Lower lobe of right lung (tissue), 2 donors: ENCODE measurements around the gene KIAA0513. TPM values are rescaled to one million over a fixed set of nuclear protein-coding genes. Genes with fewer than 3 reads are reported as not detected.

Experiments used
- ATAC-seq, 2 donors: fragments of 200-7000 bp; cut with Tn5 transposase; one replicate each; pipeline ENCODE4 v1.9.1; 2020 to 2022; ENCODE audit warnings: mild to moderate bottlenecking in 2 of 2, moderate library complexity in 2 of 2
- DNase-seq: peaks from one replicate; pipeline ENCODE4 v3.0.0-alpha.2; 2020
- H3K27ac ChIP-seq: fragments of 200-600 bp; one replicate; pipeline ENCODE4 v1.8.0; 2022
- H3K27me3 ChIP-seq: fragments of 200-600 bp; one replicate; pipeline ENCODE4 v1.8.0; 2022; ENCODE audit warnings: low read depth
- H3K36me3 ChIP-seq: fragments of 200-600 bp; one replicate; pipeline ENCODE4 v1.8.0; 2022; ENCODE audit warnings: mild to moderate bottlenecking
- H3K4me1 ChIP-seq: fragments of 200-600 bp; one replicate; pipeline ENCODE4 v1.8.0; 2022
- H3K4me3 ChIP-seq: fragments of 200-600 bp; one replicate; pipeline ENCODE4 v1.8.0; 2022; ENCODE audit warnings: mild to moderate bottlenecking
- H3K9me3 ChIP-seq: fragments of 200-600 bp; one replicate; pipeline ENCODE4 v1.8.0; 2022
- CTCF ChIP-seq: fragments of 200-600 bp; IDR thresholded peaks from one replicate; pipeline ENCODE4 v1.8.0; 2022; ENCODE audit warnings: antibody characterized with exemption, mild to moderate bottlenecking
- intact Hi-C: fragments of 100-400 bp; cut with DNase I; formaldehyde crosslinking; loops from one replicate; pipeline ENCODE4 v1.11.0; 2022
- total RNA-seq: library from RNA; stranded (reverse); fragmentation: NEBNext Ultra II Directional; extraction: Animal tissue kit (Norgen Biotek cat#: 25700); gene quantifications from one replicate; pipeline ENCODE4 v1.2.1, GENCODE V29; 2021
- donor health status: DM: no; HTN: yes; CAD: no; lungs with severe emphysema.

Gene KIAA0513
- total RNA-seq, 1 donor from 2014 or later: 31.1 TPM

GRCh38 chr16:85137323-85138072 is 109.9 kb downstream of the KIAA0513 start:
- ATAC-seq: peak; percentile 93 to 95
- TF ChIP-seq CTCF: no peak
- Histone ChIP-seq H3K4me3 (peak overlapping the region; percentile 49), H3K27me3 (no peaks in the 10 kb centered on the region), H3K4me1 (peaks cover 37% of the 10 kb centered on the region), H3K27ac (peak overlapping the region; percentile 85), H3K9me3 (no peaks in the 10 kb centered on the region), H3K36me3 (no peaks in the 10 kb centered on the region)
- peak; percentile 95 for DNase-seq
- intact Hi-C loops: no loop called here

GRCh38 chr16:85138073-85138824 is 110.7 kb downstream of the KIAA0513 start:
- peaks cover 37% of the 10 kb centered on the region for H3K4me1 ChIP-seq
- ATAC-seq (no peak), DNase-seq (no peak)
- intact Hi-C loops: no loop called here
- H3K36me3 ChIP-seq: no peaks in the 10 kb centered on the region
- TF ChIP-seq CTCF: no peak
- no peaks in the 10 kb centered on the region for H3K27me3 ChIP-seq
- H3K9me3 ChIP-seq: no peaks in the 10 kb centered on the region
- H3K4me3 ChIP-seq: peak overlapping the region; percentile 49
- H3K27ac ChIP-seq: peak overlapping the region; percentile 85

- Histone ChIP-seq H3K27me3 (no peaks in the 10 kb centered on the region), H3K4me3 (no peak overlapping the region), H3K9me3 (no peaks in the 10 kb centered on the region), H3K4me1 (peaks cover 37% of the 10 kb centered on the region), H3K27ac (no peak overlapping the region), H3K36me3 (no peaks in the 10 kb centered on the region)
- DNase-seq (no peak), ATAC-seq (no peak)
- intact Hi-C loops: no loop called here
- TF ChIP-seq CTCF: no peak
These were observed 111.4 kb downstream of the KIAA0513 start for GRCh38 chr16:85138825-85139627.

- intact Hi-C loops: no loop called here
- peaks cover 30% of the 10 kb centered on the region for H3K4me1 ChIP-seq
- H3K27me3 ChIP-seq: no peaks in the 10 kb centered on the region
- no peak overlapping the region for H3K27ac ChIP-seq
- no peaks in the 10 kb centered on the region for H3K9me3 ChIP-seq
- H3K4me3 ChIP-seq: no peak overlapping the region
- no peak for TF ChIP-seq CTCF
- ATAC-seq (no peak), DNase-seq (no peak)
- no peaks in the 10 kb centered on the region for H3K36me3 ChIP-seq
These were observed 112.3 kb downstream of the KIAA0513 start for GRCh38 chr16:85139881-85140339.

- no peaks in the 10 kb centered on the region for H3K36me3 ChIP-seq
- intact Hi-C loops: no loop called here
- H3K9me3 ChIP-seq: no peaks in the 10 kb centered on the region
- ATAC-seq: no peak
- H3K4me3 ChIP-seq: no peak overlapping the region
- H3K4me1 ChIP-seq: peaks cover 29% of the 10 kb centered on the region
- DNase-seq: no peak
- no peak overlapping the region for H3K27ac ChIP-seq
- TF ChIP-seq CTCF: no peak
- no peaks in the 10 kb centered on the region for H3K27me3 ChIP-seq
These were observed 112.9 kb downstream of the KIAA0513 start for GRCh38 chr16:85140455-85141012.
